ENCODE results near the gene GALNT2. TPM values are rescaled to one million over a fixed set of nuclear protein-coding genes. Genes with fewer than 3 reads are reported as not detected.

The GALNT2 gene
- total and polyA plus RNA-seq, 2 experiments from 2014 or later, result 17.8 to 48.3 TPM

- Mint-ChIP-seq H3K27me3 (ENCODE audit: insufficient read depth, low read depth, poor library complexity) (no peaks in the 10 kb centered on the region), H3K27ac (no peak overlapping the region), H3K9me3 (no peaks in the 10 kb centered on the region), H3K4me3 (no peak overlapping the region), H3K36me3 (ENCODE audit: low read depth) (no peaks in the 10 kb centered on the region; the same call in 2 of the 3 replicates), H3K4me1 (peaks cover 13% of the 10 kb centered on the region)
- H3K27me3 ChIP-seq (ENCODE audit: insufficient read depth), result no peaks in the 10 kb centered on the region
- no peaks in the 10 kb centered on the region for H3F3A ChIP-seq (replicated peaks; ENCODE audit: low read depth)
- no peak overlapping the region for H3K4me3 ChIP-seq
- DNase-seq (ENCODE audit: low spot score) (no peak), ATAC-seq (no peak)
- no peak for TF ChIP-seq NANOG (IDR thresholded peaks at IDR 0.05; ENCODE audit: borderline replicate concordance)
- TF ChIP-seq ZNF114 (CRISPR knock-in tag; IDR thresholded peaks at IDR 0.05), result no peak
- TF ChIP-seq JUNB (IDR thresholded peaks at IDR 0.05; ENCODE audit: unreplicated experiment), result no peak
- TF ChIP-seq POLR2AphosphoS5 (IDR thresholded peaks at IDR 0.05; ENCODE audit: low read depth), result no peak
- TF ChIP-seq REST (IDR thresholded peaks at IDR 0.05; ENCODE audit: unreplicated experiment), result no peak
- no peak for TF ChIP-seq ZNF331 (CRISPR knock-in tag; IDR thresholded peaks at IDR 0.05; ENCODE audit: low read depth)
- TF ChIP-seq EZH2phosphoT487 (IDR thresholded peaks at IDR 0.05; ENCODE audit: unreplicated experiment), result no peak
- no peak for TF ChIP-seq CREB1 (CRISPR knock-in tag; IDR thresholded peaks at IDR 0.05; ENCODE audit: low read depth)
- no peak for TF ChIP-seq EZH2 (IDR thresholded peaks at IDR 0.05; ENCODE audit: low read depth, unreplicated experiment)
- TF ChIP-seq, protein P1, sequence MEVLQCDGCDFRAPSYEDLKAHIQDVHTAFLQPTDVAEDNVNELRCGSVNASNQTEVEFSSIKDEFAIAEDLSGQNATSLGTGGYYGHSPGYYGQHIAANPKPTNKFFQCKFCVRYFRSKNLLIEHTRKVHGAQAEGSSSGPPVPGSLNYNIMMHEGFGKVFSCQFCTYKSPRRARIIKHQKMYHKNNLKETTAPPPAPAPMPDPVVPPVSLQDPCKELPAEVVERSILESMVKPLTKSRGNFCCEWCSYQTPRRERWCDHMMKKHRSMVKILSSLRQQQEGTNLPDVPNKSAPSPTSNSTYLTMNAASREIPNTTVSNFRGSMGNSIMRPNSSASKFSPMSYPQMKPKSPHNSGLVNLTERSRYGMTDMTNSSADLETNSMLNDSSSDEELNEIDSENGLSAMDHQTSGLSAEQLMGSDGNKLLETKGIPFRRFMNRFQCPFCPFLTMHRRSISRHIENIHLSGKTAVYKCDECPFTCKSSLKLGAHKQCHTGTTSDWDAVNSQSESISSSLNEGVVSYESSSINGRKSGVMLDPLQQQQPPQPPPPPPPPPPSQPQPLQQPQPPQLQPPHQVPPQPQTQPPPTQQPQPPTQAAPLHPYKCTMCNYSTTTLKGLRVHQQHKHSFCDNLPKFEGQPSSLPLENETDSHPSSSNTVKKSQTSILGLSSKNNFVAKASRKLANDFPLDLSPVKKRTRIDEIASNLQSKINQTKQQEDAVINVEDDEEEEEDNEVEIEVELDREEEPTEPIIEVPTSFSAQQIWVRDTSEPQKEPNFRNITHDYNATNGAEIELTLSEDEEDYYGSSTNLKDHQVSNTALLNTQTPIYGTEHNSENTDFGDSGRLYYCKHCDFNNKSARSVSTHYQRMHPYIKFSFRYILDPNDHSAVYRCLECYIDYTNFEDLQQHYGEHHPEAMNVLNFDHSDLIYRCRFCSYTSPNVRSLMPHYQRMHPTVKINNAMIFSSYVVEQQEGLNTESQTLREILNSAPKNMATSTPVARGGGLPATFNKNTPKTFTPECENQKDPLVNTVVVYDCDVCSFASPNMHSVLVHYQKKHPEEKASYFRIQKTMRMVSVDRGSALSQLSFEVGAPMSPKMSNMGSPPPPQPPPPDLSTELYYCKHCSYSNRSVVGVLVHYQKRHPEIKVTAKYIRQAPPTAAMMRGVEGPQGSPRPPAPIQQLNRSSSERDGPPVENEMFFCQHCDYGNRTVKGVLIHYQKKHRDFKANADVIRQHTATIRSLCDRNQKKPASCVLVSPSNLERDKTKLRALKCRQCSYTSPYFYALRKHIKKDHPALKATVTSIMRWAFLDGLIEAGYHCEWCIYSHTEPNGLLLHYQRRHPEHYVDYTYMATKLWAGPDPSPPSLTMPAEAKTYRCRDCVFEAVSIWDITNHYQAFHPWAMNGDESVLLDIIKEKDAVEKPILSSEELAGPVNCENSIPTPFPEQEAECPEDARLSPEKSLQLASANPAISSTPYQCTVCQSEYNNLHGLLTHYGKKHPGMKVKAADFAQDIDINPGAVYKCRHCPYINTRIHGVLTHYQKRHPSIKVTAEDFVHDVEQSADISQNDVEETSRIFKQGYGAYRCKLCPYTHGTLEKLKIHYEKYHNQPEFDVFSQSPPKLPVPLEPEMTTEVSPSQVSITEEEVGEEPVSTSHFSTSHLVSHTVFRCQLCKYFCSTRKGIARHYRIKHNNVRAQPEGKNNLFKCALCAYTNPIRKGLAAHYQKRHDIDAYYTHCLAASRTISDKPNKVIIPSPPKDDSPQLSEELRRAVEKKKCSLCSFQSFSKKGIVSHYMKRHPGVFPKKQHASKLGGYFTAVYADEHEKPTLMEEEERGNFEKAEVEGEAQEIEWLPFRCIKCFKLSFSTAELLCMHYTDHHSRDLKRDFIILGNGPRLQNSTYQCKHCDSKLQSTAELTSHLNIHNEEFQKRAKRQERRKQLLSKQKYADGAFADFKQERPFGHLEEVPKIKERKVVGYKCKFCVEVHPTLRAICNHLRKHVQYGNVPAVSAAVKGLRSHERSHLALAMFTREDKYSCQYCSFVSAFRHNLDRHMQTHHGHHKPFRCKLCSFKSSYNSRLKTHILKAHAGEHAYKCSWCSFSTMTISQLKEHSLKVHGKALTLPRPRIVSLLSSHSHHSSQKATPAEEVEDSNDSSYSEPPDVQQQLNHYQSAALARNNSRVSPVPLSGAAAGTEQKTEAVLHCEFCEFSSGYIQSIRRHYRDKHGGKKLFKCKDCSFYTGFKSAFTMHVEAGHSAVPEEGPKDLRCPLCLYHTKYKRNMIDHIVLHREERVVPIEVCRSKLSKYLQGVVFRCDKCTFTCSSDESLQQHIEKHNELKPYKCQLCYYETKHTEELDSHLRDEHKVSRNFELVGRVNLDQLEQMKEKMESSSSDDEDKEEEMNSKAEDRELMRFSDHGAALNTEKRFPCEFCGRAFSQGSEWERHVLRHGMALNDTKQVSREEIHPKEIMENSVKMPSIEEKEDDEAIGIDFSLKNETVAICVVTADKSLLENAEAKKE (CRISPR knock-in tag; IDR thresholded peaks at IDR 0.05), result no peak
- TF ChIP-seq, protein P2, sequence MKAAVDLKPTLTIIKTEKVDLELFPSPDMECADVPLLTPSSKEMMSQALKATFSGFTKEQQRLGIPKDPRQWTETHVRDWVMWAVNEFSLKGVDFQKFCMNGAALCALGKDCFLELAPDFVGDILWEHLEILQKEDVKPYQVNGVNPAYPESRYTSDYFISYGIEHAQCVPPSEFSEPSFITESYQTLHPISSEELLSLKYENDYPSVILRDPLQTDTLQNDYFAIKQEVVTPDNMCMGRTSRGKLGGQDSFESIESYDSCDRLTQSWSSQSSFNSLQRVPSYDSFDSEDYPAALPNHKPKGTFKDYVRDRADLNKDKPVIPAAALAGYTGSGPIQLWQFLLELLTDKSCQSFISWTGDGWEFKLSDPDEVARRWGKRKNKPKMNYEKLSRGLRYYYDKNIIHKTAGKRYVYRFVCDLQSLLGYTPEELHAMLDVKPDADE (IDR thresholded peaks at IDR 0.05), result no peak
- TF ChIP-seq, protein P3, sequence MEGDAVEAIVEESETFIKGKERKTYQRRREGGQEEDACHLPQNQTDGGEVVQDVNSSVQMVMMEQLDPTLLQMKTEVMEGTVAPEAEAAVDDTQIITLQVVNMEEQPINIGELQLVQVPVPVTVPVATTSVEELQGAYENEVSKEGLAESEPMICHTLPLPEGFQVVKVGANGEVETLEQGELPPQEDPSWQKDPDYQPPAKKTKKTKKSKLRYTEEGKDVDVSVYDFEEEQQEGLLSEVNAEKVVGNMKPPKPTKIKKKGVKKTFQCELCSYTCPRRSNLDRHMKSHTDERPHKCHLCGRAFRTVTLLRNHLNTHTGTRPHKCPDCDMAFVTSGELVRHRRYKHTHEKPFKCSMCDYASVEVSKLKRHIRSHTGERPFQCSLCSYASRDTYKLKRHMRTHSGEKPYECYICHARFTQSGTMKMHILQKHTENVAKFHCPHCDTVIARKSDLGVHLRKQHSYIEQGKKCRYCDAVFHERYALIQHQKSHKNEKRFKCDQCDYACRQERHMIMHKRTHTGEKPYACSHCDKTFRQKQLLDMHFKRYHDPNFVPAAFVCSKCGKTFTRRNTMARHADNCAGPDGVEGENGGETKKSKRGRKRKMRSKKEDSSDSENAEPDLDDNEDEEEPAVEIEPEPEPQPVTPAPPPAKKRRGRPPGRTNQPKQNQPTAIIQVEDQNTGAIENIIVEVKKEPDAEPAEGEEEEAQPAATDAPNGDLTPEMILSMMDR (conservative IDR thresholded peaks at IDR 0.05; ENCODE audit: low read depth in 2 of 2), result no peak
- TF ChIP-seq STAT1 (IDR thresholded peaks at IDR 0.05; ENCODE audit: unreplicated experiment), result no peak
- H2AFZ ChIP-seq, result no peak overlapping the region
- H3K27ac ChIP-seq (ENCODE audit: low read depth), result no peak overlapping the region
- H3K79me2 ChIP-seq (replicated peaks; ENCODE audit: insufficient read depth), result no peaks in the 10 kb centered on the region
- peaks cover 4% of the 10 kb centered on the region; the same call in 1 of the 2 replicates for H3K9me2 ChIP-seq (ENCODE audit: insufficient read depth)
- no peaks in the 10 kb centered on the region for H3K36me3 ChIP-seq (ENCODE audit: insufficient read depth)
- H3K4me2 ChIP-seq, result no peak overlapping the region
- H4K20me1 ChIP-seq (replicated peaks; ENCODE audit: insufficient read depth), result no peaks in the 10 kb centered on the region
- H3K4me1 ChIP-seq (ENCODE audit: insufficient read depth), result no peaks in the 10 kb centered on the region; the same call in 1 of the 2 replicates
Observed at GRCh38 chr1:230050973-230051735, 15.9 kb upstream of the GALNT2 start.

Data from GM23338 (cell line).